Measurements from ENCODE around the gene RBPJL. TPM values are rescaled to one million over a fixed set of nuclear protein-coding genes. Genes with fewer than 3 reads are reported as not detected.
A peak's percentile ranks its signal among the peaks of the same experiment; 100 is the strongest.

The RBPJL gene
- total and polyA plus RNA-seq, 2 of the 8 experiments (the other 6 are each of a cell fraction or from before 2014, with no cell fraction given) = 0.67 to 1.3 TPM

DNA sequence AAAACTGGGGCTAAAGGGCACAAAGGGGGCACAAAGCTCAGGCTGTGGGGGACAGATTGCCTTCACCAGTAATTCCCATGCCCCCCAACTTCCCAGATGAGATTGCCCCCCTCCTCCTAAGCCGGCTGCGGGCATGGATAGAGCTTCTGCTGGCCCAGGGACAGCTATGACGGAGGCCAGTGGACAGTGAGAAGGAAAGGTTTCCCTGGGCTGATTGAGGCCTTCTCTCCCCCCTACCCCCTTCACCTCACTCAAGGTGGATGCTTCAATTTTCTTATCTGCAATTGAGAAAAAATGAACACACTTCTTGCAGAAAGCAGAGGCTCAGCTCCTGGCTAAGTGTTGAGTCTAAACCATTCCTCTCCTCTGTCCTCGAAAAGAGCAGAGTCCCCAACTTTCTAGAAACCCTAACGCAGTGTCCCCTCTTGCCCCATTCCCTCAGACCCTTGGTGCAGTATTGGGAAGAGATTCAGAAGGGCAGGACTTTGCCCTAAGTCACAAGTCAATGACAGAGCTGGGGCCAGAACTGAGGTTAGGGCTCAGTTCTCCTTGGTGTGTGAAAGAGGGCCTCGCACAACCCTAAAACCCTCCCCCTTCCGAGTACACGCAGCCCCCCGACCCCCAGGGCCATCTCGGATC is 40.8 kb downstream of the RBPJL start:
- Histone ChIP-seq H3K56ac (replicated peaks; ENCODE audit: insufficient read length, low read depth, low read length) (no peak overlapping the region), H3K23me2 (ENCODE audit: low read depth, low read length) (peaks cover 12% of the 10 kb centered on the region; the same call in 1 of the 2 replicates), H3K9me3 (ENCODE audit: insufficient read depth in 2 of 2, low read depth in 1 of 2, low read length in 1 of 2) (no peaks in the 10 kb centered on the region), H2BK120ac (replicated peaks; ENCODE audit: low read depth, low read length) (no peak overlapping the region), H2BK20ac (ENCODE audit: low read length) (no peak overlapping the region), H3K9ac (replicated peaks in 1 of 4; ENCODE audit: extremely low read depth in 1 of 4, low read depth in 3 of 4, low read length in 3 of 4) (peak overlapping the region; percentile 48 to 68 (median 64)), H3K27ac (ENCODE audit: low read depth, low read length) (peak overlapping the region; percentile 10; the same call in 1 of the 2 replicates), H3K18ac (ENCODE audit: extremely low read depth, low read length) (peak overlapping the region; percentile 42; the same call in 1 of the 2 replicates), H3K79me2 (ENCODE audit: control insufficient read depth in 1 of 2, insufficient read depth in 2 of 2, low read length in 2 of 2) (peaks cover 0 to 54% of the 10 kb centered on the region in 2 experiments; a peak in 2 of 4 replicates), H3K4me2 (ENCODE audit: insufficient read depth in 1 of 2, low read depth in 2 of 2, low read length in 2 of 2) (peak overlapping the region; percentile 94 to 96), H3K23ac (ENCODE audit: insufficient read length) (no peak overlapping the region), H4K20me1 (replicated peaks in 1 of 2; ENCODE audit: control insufficient read depth in 1 of 2, insufficient read depth in 2 of 2, low read length in 2 of 2) (peaks cover 0 to 7% of the 10 kb centered on the region in 2 experiments), H3K4me1 (replicated peaks in 1 of 4; ENCODE audit: control insufficient read depth in 3 of 4, insufficient read depth in 4 of 4, low read length in 3 of 4) (peaks cover 31 to 50% (median 40%) of the 10 kb centered on the region in 4 experiments), H3K27me3 (replicated peaks in 1 of 4; ENCODE audit: control insufficient read depth in 3 of 4, extremely low read depth in 1 of 4, insufficient read depth in 3 of 4, low read length in 3 of 4) (no peaks in the 10 kb centered on the region), H3K4me3 (ENCODE audit: extremely low read depth in 1 of 4, insufficient read depth in 2 of 4, low read depth in 3 of 4, low read length in 4 of 4) (peak overlapping the region; percentile 68 to 95 (median 72)), H3K4ac (replicated peaks; ENCODE audit: insufficient read length, low read depth, low read length) (no peak overlapping the region), H4K5ac (ENCODE audit: insufficient read length, low read depth, low read length) (no peak overlapping the region), H3K36me3 (ENCODE audit: control insufficient read depth in 2 of 4, insufficient read depth in 4 of 4, low read length in 3 of 4) (no peaks in the 10 kb centered on the region), H3K14ac (ENCODE audit: insufficient read length) (no peak overlapping the region), H3K79me1 (ENCODE audit: low read depth, low read length) (peaks cover 17% of the 10 kb centered on the region), H2BK5ac (ENCODE audit: low read depth, low read length) (no peak overlapping the region), H4K91ac (replicated peaks; ENCODE audit: insufficient read length, low read length) (peak overlapping the region; percentile 11), H2AFZ (ENCODE audit: low read length) (no peak overlapping the region), H4K8ac (ENCODE audit: extremely low read depth, insufficient read depth, low read length) (no peak overlapping the region), H2BK15ac (ENCODE audit: low read length) (no peak overlapping the region), H2BK12ac (ENCODE audit: low read depth, low read length) (peak overlapping the region; percentile 51; the same call in 1 of the 2 replicates), H2AK5ac (ENCODE audit: low read depth, low read length) (no peak overlapping the region)
- DNase-seq (ENCODE audit: low read depth in 1 of 2, low spot score in 2 of 2) (no peak), FAIRE-seq (no peak)
- ChIA-PET CTCF (ENCODE audit: partially characterized antibody) (interaction anchor here (0.6 to 6.5 kb wide), 16 partner anchors 10 to 423 kb away, joined by 3 to 33 read pairs (median 4); partner anchors contain the start of gene SYS1), POLR2A (ENCODE audit: partially characterized antibody) (interaction anchor here (0.7 to 6.8 kb wide), 27 partner anchors 12 to 587 kb away, joined by 3 to 113 read pairs (median 3); partner anchors contain the start of genes PCIF1, PIGT, SYS1 and TP53TG5)
- 17% methylated on average over 9 of the region's 10 CpGs; no CpG with 5 or more reads in 1 of the 2 experiments for whole genome bisulfite sequencing, 2 experiments (ENCODE audit: extremely low coverage in 1 of 2, insufficient coverage in 1 of 2, insufficient read length in 1 of 2, insufficient replicate concordance in 2 of 2, low coverage in 1 of 2, low lambda C conversion rate in 2 of 2, missing lambda C conversion rate in 1 of 2)
- TF ChIP-seq SP4 (IDR thresholded peaks at IDR 0.05; ENCODE audit: low read length) = no peak
- TF ChIP-seq CBX8 (IDR thresholded peaks at IDR 0.05; ENCODE audit: borderline replicate concordance, low read depth, low read length) = no peak
- TF ChIP-seq JUND (IDR thresholded peaks at IDR 0.05; ENCODE audit: low read length) = no peak
- no peak for TF ChIP-seq RFX5 (IDR thresholded peaks at IDR 0.05; ENCODE audit: borderline replicate concordance, low read depth, low read length)
- no peak for TF ChIP-seq TAF7 (optimal IDR thresholded peaks at IDR 0.05; ENCODE audit: borderline replicate concordance, low read depth, low read length)
- no peak for TF ChIP-seq GTF2F1 (IDR thresholded peaks at IDR 0.05; ENCODE audit: borderline replicate concordance, low read depth, low read length)
- TF ChIP-seq, protein P1, sequence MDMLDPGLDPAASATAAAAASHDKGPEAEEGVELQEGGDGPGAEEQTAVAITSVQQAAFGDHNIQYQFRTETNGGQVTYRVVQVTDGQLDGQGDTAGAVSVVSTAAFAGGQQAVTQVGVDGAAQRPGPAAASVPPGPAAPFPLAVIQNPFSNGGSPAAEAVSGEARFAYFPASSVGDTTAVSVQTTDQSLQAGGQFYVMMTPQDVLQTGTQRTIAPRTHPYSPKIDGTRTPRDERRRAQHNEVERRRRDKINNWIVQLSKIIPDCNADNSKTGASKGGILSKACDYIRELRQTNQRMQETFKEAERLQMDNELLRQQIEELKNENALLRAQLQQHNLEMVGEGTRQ (IDR thresholded peaks at IDR 0.05; ENCODE audit: low read length) = no peak
- TF ChIP-seq RXRA (IDR thresholded peaks at IDR 0.05; ENCODE audit: insufficient read depth, low read depth, low read length) = no peak
- TF ChIP-seq BRCA1 (IDR thresholded peaks at IDR 0.05; ENCODE audit: low read depth, low read length) = no peak
